PC-9 (cell line): Measurements from ENCODE around the gene ATXN8OS. TPM values are rescaled to one million over a fixed set of nuclear protein-coding genes. Genes with fewer than 3 reads are reported as not detected.

Experiments used
- BruUV-seq: library from RNA; stranded (reverse); fragments of 400-500 nt; replicated peaks from 2 replicates; lab custom pipeline; 2021; lab: Mats Ljungman, UMichigan
- CTCF ChIA-PET: fragments of 300-600 bp; sonication (Branson Sonifier 250); formaldehyde crosslinking; loops from one replicate; lab custom pipeline; 2022; ENCODE audit warnings: antibody characterized with exemption; lab: Charles Lee
- POLR2A ChIA-PET: fragments of 300-600 bp; sonication (Branson Sonifier 250); formaldehyde crosslinking; loops from one replicate; lab custom pipeline; 2022; ENCODE audit warnings: antibody characterized with exemption; ENCODE audit not compliant: unreplicated experiment; lab: Charles Lee
- DNase-seq, 2 experiments: peaks; one replicate each; pipeline versions ENCODE4 v3.0.0 to v3.0.0-alpha.2; 2015 to 2022; ENCODE audit warnings: mixed read lengths in 1 of 2
- H2AFZ ChIP-seq: fragments of 200-600 bp; sonication (generic); 2 replicates; pipeline ENCODE4 v1.8.1; 2017; ENCODE audit warnings: antibody characterized with exemption
- H3F3A ChIP-seq: fragments of 200-600 bp; sonication (generic); 2 replicates; pipeline ENCODE4 v1.8.1; 2017; ENCODE audit warnings: antibody characterized with exemption, mild to moderate bottlenecking, low read depth; ENCODE audit not compliant: insufficient read depth
- H3K27ac ChIP-seq: fragments of 200-600 bp; sonication (generic); 2 replicates; pipeline ENCODE4 v1.6.1; 2016; ENCODE audit warnings: mixed run types
- H3K27me3 ChIP-seq: fragments of 200-600 bp; sonication (generic); 2 replicates; pipeline ENCODE4 v1.6.1; 2016; ENCODE audit warnings: low read depth, mixed run types; ENCODE audit not compliant: insufficient read depth
- H3K36me3 ChIP-seq: fragments of 200-600 bp; sonication (generic); 2 replicates; pipeline ENCODE4 v1.6.1; 2016; ENCODE audit warnings: low read depth, mixed run types
- H3K4me1 ChIP-seq: fragments of 200-600 bp; sonication (generic); replicated peaks from 2 replicates; pipeline ENCODE4 v1.6.1; 2016; ENCODE audit warnings: mixed run types; ENCODE audit not compliant: insufficient read depth
- H3K4me2 ChIP-seq: fragments of 200-600 bp; sonication (generic); 2 replicates; pipeline ENCODE4 v1.6.1; 2017; ENCODE audit warnings: mixed run types
- H3K4me3 ChIP-seq: fragments of 200-600 bp; sonication (generic); 2 replicates; pipeline ENCODE4 v1.6.1; 2016; ENCODE audit warnings: mixed run types
- H3K79me2 ChIP-seq: fragments of 200-600 bp; sonication (generic); 2 replicates; pipeline ENCODE4 v1.6.1; 2017; ENCODE audit warnings: low read depth, mixed run types
- H3K9me2 ChIP-seq: fragments of 200-600 bp; sonication (generic); 2 replicates; pipeline ENCODE4 v1.8.1; 2017; ENCODE audit warnings: mild to moderate bottlenecking; ENCODE audit not compliant: insufficient read depth
- H3K9me3 ChIP-seq: fragments of 200-600 bp; sonication (generic); 2 replicates; pipeline ENCODE4 v1.8.1; 2016; ENCODE audit warnings: low read depth; ENCODE audit not compliant: insufficient read depth
- H4K20me1 ChIP-seq: fragments of 200-600 bp; sonication (generic); 2 replicates; pipeline ENCODE4 v1.8.1; 2017; ENCODE audit not compliant: insufficient read depth
- EZH2 ChIP-seq: fragments of 200-600 bp; sonication (generic); IDR thresholded peaks from 2 replicates; pipeline ENCODE4 v1.8.0; 2017; ENCODE audit warnings: antibody characterized with exemption, low read depth
- intact Hi-C: fragments of 100-400 bp; cut with micrococcal nuclease; formaldehyde crosslinking; loops from one replicate; pipeline ENCODE4 v1.10.0; 2022; ENCODE audit not compliant: unreplicated experiment
- total RNA-seq: library from RNA; stranded (reverse); gene quantifications from 2 replicates; pipeline ENCODE4 v1.2.3, GENCODE V29; 2021
- TF ChIP-seq, protein P1 (sequence below): fragments of 200-600 bp; sonication (generic); conservative IDR thresholded peaks from 2 replicates; pipeline ENCODE4 v1.6.1; 2017; ENCODE audit warnings: mixed run types, antibody characterized with exemption, mild to moderate bottlenecking, moderate library complexity

Gene ATXN8OS
- total RNA-seq, 1 experiment from 2014 or later, result not detected

DNA sequence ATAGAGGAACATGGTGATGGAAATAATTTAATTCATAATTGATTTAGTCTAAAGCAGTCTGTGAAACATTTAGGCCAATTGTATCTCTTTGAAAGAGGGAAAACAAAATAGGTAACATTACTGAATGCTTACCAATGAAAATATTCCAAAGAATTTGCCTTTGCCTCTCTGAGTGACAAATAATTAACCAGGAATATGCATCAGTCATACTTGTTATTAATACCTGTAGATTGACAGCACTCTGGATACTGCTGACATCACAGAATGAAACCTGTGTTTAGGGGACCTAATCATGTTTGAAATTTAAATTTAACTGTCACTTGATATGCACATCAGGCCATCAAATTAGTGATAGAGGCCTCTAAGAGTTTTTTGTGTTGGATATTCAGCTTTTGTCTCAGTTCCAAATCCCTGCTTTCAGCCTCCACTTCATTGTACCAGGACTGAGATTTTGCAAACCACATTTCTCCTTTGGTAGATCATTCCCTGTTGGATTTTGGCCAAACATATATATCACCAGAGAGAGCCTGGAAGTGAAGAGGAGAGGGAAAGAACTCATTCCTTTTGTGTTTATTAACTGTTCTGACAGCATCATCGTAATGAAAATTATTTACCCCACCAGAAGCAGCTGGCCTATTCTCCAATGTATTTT is 65.4 kb downstream of the ATXN8OS start:
- Histone ChIP-seq H3K9me3 (no peaks in the 10 kb centered on the region), H3F3A (no peaks in the 10 kb centered on the region), H3K27ac (no peak overlapping the region), H3K9me2 (no peaks in the 10 kb centered on the region), H3K27me3 (no peaks in the 10 kb centered on the region), H4K20me1 (no peaks in the 10 kb centered on the region), H3K4me1 (no peaks in the 10 kb centered on the region), H3K36me3 (no peaks in the 10 kb centered on the region), H3K79me2 (no peaks in the 10 kb centered on the region), H3K4me3 (no peak overlapping the region), H3K4me2 (no peak overlapping the region), H2AFZ (no peak overlapping the region)
- intact Hi-C loops, result no loop called here
- no TSS peak for BruUV-seq
- TF ChIP-seq EZH2, result no peak
- TF ChIP-seq, protein P1, sequence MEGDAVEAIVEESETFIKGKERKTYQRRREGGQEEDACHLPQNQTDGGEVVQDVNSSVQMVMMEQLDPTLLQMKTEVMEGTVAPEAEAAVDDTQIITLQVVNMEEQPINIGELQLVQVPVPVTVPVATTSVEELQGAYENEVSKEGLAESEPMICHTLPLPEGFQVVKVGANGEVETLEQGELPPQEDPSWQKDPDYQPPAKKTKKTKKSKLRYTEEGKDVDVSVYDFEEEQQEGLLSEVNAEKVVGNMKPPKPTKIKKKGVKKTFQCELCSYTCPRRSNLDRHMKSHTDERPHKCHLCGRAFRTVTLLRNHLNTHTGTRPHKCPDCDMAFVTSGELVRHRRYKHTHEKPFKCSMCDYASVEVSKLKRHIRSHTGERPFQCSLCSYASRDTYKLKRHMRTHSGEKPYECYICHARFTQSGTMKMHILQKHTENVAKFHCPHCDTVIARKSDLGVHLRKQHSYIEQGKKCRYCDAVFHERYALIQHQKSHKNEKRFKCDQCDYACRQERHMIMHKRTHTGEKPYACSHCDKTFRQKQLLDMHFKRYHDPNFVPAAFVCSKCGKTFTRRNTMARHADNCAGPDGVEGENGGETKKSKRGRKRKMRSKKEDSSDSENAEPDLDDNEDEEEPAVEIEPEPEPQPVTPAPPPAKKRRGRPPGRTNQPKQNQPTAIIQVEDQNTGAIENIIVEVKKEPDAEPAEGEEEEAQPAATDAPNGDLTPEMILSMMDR, result no peak
- DNase-seq, result no peak
- ChIA-PET POLR2A (no interaction called here), CTCF (no interaction called here)

DNA sequence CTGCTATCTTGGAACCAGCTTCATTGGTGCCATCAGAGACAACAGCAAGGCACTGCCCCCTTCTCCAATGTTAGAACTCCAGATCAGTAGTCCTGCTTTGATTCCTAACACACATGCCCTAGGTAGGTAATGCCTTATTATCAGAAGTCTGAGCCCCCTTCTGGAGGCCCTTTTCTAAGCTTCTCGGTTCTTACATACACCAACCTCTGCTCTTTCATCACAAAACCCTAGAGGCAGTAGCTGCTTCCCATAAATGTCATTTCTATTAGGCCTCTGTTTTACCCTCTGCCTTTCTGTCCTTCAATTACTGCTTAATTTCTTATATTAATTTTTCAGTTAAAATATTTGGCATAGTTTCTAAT is 66.0 kb downstream of the ATXN8OS start:
- Histone ChIP-seq H4K20me1 (no peaks in the 10 kb centered on the region), H3K9me2 (no peaks in the 10 kb centered on the region), H3K9me3 (no peaks in the 10 kb centered on the region), H3K4me1 (no peaks in the 10 kb centered on the region), H3F3A (no peaks in the 10 kb centered on the region), H3K4me2 (no peak overlapping the region), H3K79me2 (no peaks in the 10 kb centered on the region), H2AFZ (no peak overlapping the region), H3K4me3 (no peak overlapping the region), H3K27ac (no peak overlapping the region), H3K27me3 (no peaks in the 10 kb centered on the region), H3K36me3 (no peaks in the 10 kb centered on the region)
- CTCF ChIA-PET, result no interaction called here
- no peak for DNase-seq
- TF ChIP-seq, protein P1, result no peak
- no peak for TF ChIP-seq EZH2
- intact Hi-C loops, result no loop called here
- BruUV-seq, result no TSS peak
- POLR2A ChIA-PET, result no interaction called here

DNA sequence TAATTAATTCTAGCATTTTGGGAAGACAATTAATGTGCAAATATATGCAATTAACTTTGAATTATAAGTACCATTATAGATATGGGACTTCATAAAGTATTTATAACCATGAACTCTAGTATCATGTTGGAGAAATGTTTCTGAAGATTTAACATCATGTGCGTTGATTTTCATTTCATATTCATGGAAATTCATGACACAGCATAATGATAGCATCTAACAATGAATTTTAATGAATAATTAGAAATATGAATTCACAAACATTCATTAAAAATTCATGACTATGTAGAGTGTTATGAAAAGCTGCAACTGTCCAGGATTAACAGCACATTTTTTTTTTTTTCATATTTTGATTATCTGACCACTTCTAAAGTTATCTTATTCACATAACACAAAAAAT is 70.7 kb downstream of the ATXN8OS start:
- Histone ChIP-seq H3K27ac (no peak overlapping the region), H3K36me3 (no peaks in the 10 kb centered on the region), H3K4me2 (no peak overlapping the region), H3K9me2 (no peaks in the 10 kb centered on the region), H3K4me1 (no peaks in the 10 kb centered on the region), H3K79me2 (no peaks in the 10 kb centered on the region), H3K27me3 (no peaks in the 10 kb centered on the region), H3K9me3 (no peaks in the 10 kb centered on the region), H3K4me3 (no peak overlapping the region), H3F3A (no peaks in the 10 kb centered on the region), H4K20me1 (no peaks in the 10 kb centered on the region), H2AFZ (no peak overlapping the region)
- no peak for TF ChIP-seq EZH2
- TF ChIP-seq, protein P1, result no peak
- no peak for DNase-seq
- no TSS peak for BruUV-seq
- intact Hi-C loops, result no loop called here
- ChIA-PET POLR2A (no interaction called here), CTCF (no interaction called here)

Other genes starting within 250 kb of the ATXN8OS start
- gene KLHL1, start 626 bp downstream of the ATXN8OS start, total RNA-seq, result not detected in 2 replicates